ENCODE measurements around the gene MRPL27.
"Not testable (repeated sequence)": the region's sequence is repeated elsewhere in the genome, so short reads cannot be mapped to it uniquely, and the experiment has no call there.

The MRPL27 gene

GRCh38 chr17:50420419-50421112, 47.6 kb upstream of the MRPL27 start:
- Histone ChIP-seq H3K4me3 (ENCODE audit: low read length, poor library complexity, severe bottlenecking) (peak overlapping the region; percentile 70), H3K9ac (ENCODE audit: low read depth, low read length, poor library complexity, severe bottlenecking) (peak overlapping the region; percentile 69), H2AFZ (ENCODE audit: low read length) (peak overlapping the region; percentile 79; the same call in 1 of the 2 replicates)

GRCh38 chr17:50419577-50419976, 46.6 kb upstream of the MRPL27 start:
- peaks cover 28% of the 10 kb centered on the region for H3K4me1 ChIP-seq (ENCODE audit: insufficient read depth, low read length, poor library complexity, severe bottlenecking)
- H3K27me3 ChIP-seq (ENCODE audit: insufficient read depth, low read length, poor library complexity, severe bottlenecking); H4K20me1 ChIP-seq (ENCODE audit: insufficient read depth, low read length, poor library complexity, severe bottlenecking); H3K9me3 ChIP-seq (ENCODE audit: insufficient read depth, low read depth, low read length); H3K4me2 ChIP-seq (ENCODE audit: low read depth, low read length, poor library complexity, severe bottlenecking); H3K9ac ChIP-seq (ENCODE audit: low read depth, low read length, poor library complexity, severe bottlenecking); H3K36me3 ChIP-seq (ENCODE audit: insufficient read depth, low read length); H3K9me2 ChIP-seq (replicated peaks; ENCODE audit: low read depth, low read length); H3K4me3 ChIP-seq (ENCODE audit: low read length, poor library complexity, severe bottlenecking); H2AFZ ChIP-seq (ENCODE audit: low read length); H3K79me2 ChIP-seq (ENCODE audit: insufficient read depth, low read length): not testable (repeated sequence)
- peaks cover 11% of the 10 kb centered on the region for H3F3A ChIP-seq (ENCODE audit: low read depth)

More at GRCh38 chr17:50420419-50421112, 47.6 kb upstream of the MRPL27 start:
- Histone ChIP-seq H3K9me2 (replicated peaks; ENCODE audit: low read depth, low read length) (no peaks in the 10 kb centered on the region), H3K9me3 (ENCODE audit: insufficient read depth, low read depth, low read length) (no peaks in the 10 kb centered on the region), H3F3A (ENCODE audit: low read depth) (peaks cover 11% of the 10 kb centered on the region), H3K27me3 (ENCODE audit: insufficient read depth, low read length, poor library complexity, severe bottlenecking) (no peaks in the 10 kb centered on the region), H3K4me1 (ENCODE audit: insufficient read depth, low read length, poor library complexity, severe bottlenecking) (peaks cover 38% of the 10 kb centered on the region), H4K20me1 (ENCODE audit: insufficient read depth, low read length, poor library complexity, severe bottlenecking) (no peaks in the 10 kb centered on the region), H3K36me3 (ENCODE audit: insufficient read depth, low read length) (no peaks in the 10 kb centered on the region), H3K79me2 (ENCODE audit: insufficient read depth, low read length) (peaks cover 11% of the 10 kb centered on the region), H3K4me2 (ENCODE audit: low read depth, low read length, poor library complexity, severe bottlenecking) (peak overlapping the region; percentile 75)
- TF ChIP-seq, protein P1, sequence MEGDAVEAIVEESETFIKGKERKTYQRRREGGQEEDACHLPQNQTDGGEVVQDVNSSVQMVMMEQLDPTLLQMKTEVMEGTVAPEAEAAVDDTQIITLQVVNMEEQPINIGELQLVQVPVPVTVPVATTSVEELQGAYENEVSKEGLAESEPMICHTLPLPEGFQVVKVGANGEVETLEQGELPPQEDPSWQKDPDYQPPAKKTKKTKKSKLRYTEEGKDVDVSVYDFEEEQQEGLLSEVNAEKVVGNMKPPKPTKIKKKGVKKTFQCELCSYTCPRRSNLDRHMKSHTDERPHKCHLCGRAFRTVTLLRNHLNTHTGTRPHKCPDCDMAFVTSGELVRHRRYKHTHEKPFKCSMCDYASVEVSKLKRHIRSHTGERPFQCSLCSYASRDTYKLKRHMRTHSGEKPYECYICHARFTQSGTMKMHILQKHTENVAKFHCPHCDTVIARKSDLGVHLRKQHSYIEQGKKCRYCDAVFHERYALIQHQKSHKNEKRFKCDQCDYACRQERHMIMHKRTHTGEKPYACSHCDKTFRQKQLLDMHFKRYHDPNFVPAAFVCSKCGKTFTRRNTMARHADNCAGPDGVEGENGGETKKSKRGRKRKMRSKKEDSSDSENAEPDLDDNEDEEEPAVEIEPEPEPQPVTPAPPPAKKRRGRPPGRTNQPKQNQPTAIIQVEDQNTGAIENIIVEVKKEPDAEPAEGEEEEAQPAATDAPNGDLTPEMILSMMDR (conservative IDR thresholded peaks at IDR 0.05; ENCODE audit: low read length), result no peak
- no peak for TF ChIP-seq EZH2phosphoT487 (IDR thresholded peaks at IDR 0.05; ENCODE audit: borderline replicate concordance)

DNA sequence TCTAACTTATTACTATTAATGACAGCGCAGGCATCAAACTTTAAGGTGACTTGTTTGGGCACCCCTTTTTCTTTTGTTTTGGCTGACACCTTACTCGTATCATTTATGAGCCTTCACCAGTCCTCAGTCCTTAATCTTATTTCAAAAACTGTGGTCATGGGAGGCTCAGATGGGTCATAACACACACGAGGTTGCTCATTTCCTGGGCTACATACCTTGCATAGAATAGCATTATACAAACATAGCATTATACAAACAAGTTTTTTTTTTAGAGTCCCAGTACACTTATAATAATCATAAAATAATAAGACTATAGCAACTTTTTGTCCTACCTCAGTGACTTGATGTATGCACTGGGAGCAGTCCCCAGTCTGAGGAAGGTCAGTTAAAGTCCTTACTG, 41.8 kb upstream of the MRPL27 start:
- Histone ChIP-seq H3F3A (ENCODE audit: low read depth) (no peaks in the 10 kb centered on the region), H3K9me3 (ENCODE audit: insufficient read depth, low read depth, low read length) (no peaks in the 10 kb centered on the region), H3K4me1 (ENCODE audit: insufficient read depth, low read length, poor library complexity, severe bottlenecking) (no peaks in the 10 kb centered on the region), H3K4me3 (ENCODE audit: low read length, poor library complexity, severe bottlenecking) (no peak overlapping the region), H3K36me3 (ENCODE audit: insufficient read depth, low read length) (no peaks in the 10 kb centered on the region), H4K20me1 (ENCODE audit: insufficient read depth, low read length, poor library complexity, severe bottlenecking) (no peaks in the 10 kb centered on the region), H2AFZ (ENCODE audit: low read length) (no peak overlapping the region), H3K27me3 (ENCODE audit: insufficient read depth, low read length, poor library complexity, severe bottlenecking) (no peaks in the 10 kb centered on the region), H3K9me2 (replicated peaks; ENCODE audit: low read depth, low read length) (no peaks in the 10 kb centered on the region), H3K9ac (ENCODE audit: low read depth, low read length, poor library complexity, severe bottlenecking) (no peak overlapping the region), H3K4me2 (ENCODE audit: low read depth, low read length, poor library complexity, severe bottlenecking) (no peak overlapping the region), H3K79me2 (ENCODE audit: insufficient read depth, low read length) (no peaks in the 10 kb centered on the region)
- TF ChIP-seq EZH2phosphoT487 (IDR thresholded peaks at IDR 0.05; ENCODE audit: borderline replicate concordance), result no peak
- TF ChIP-seq, protein P1 (conservative IDR thresholded peaks at IDR 0.05; ENCODE audit: low read length), result no peak

DNA sequence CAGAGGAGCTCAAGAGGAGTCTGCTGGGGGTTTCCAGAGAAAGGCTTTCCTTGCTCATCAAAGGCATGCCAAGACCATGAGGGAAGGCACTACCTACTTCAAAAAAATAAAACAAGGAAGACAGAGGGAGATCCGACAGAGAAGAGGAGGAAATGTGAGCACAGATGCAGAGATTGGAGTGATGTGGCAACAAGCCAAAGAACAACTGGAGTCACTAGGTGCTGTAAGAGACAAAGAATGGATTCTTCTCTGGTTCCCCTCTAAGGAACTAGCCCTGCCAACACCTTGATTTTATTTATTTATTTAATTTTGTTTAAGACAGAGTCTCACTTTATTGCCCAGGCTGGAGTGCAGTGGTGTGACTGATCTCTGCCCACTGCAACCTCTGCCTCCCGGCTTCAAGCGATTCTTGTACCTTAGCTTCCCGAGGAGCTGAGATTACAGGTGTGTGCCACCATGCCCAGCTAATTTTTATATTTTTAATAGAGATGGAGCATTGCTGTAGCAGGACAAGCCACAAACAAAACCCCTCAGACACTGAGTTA, 39.3 kb upstream of the MRPL27 start:
- Histone ChIP-seq H3K4me3 (ENCODE audit: low read length, poor library complexity, severe bottlenecking) (no peak overlapping the region), H2AFZ (ENCODE audit: low read length) (no peak overlapping the region), H3K27me3 (ENCODE audit: insufficient read depth, low read length, poor library complexity, severe bottlenecking) (no peaks in the 10 kb centered on the region), H3F3A (ENCODE audit: low read depth) (no peaks in the 10 kb centered on the region), H4K20me1 (ENCODE audit: insufficient read depth, low read length, poor library complexity, severe bottlenecking) (no peaks in the 10 kb centered on the region), H3K79me2 (ENCODE audit: insufficient read depth, low read length) (no peaks in the 10 kb centered on the region), H3K9ac (ENCODE audit: low read depth, low read length, poor library complexity, severe bottlenecking) (no peak overlapping the region), H3K9me2 (replicated peaks; ENCODE audit: low read depth, low read length) (no peaks in the 10 kb centered on the region), H3K4me2 (ENCODE audit: low read depth, low read length, poor library complexity, severe bottlenecking) (no peak overlapping the region), H3K9me3 (ENCODE audit: insufficient read depth, low read depth, low read length) (no peaks in the 10 kb centered on the region), H3K36me3 (ENCODE audit: insufficient read depth, low read length) (no peaks in the 10 kb centered on the region), H3K4me1 (ENCODE audit: insufficient read depth, low read length, poor library complexity, severe bottlenecking) (no peaks in the 10 kb centered on the region)
- TF ChIP-seq EZH2phosphoT487 (IDR thresholded peaks at IDR 0.05; ENCODE audit: borderline replicate concordance), result no peak
- TF ChIP-seq, protein P1 (conservative IDR thresholded peaks at IDR 0.05; ENCODE audit: low read length), result no peak
